Activated T-cell treated with anti-CD3 and anti-CD28 coated beads, Interleukin-2, amount 50 U/mL, for 1 hour (primary cell): ENCODE data around the gene PBX4.

Source experiments
- DNase-seq: peaks from one replicate; pipeline ENCODE4 v3.0.0-alpha.2; 2020

PBX4 gene

GRCh38 chr19:19517235-19517619, 101.3 kb downstream of the PBX4 start:
- no peak for DNase-seq

GRCh38 chr19:19515642-19516519, 102.6 kb downstream of the PBX4 start, which contains the start of gene NDUFA13:
Gene NDUFA13 (plus strand): TSS chr19:19516225. CDS start chr19:19516239, 14 bp downstream.
- DNase-seq, result peak; percentile 98

GRCh38 chr19:19514881-19515641, 103.4 kb downstream of the PBX4 start, which contains the start of gene TSSK6:
Gene TSSK6 (minus strand): TSS chr19:19515548. CDS start chr19:19515427, 121 bp downstream.
- no peak for DNase-seq

- DNase-seq, result no peak
These were observed 104.3 kb downstream of the PBX4 start for GRCh38 chr19:19514215-19514657.

- DNase-seq, result no peak
These were observed 104.8 kb downstream of the PBX4 start for GRCh38 chr19:19513682-19514081.
